ACHN (cell line): ENCODE results near the gene NIPAL3.

Experiments
- DNase-seq: peaks from one replicate; pipeline ENCODE4 v3.0.0-alpha.2; 2015
- in situ Hi-C: cut with HindIII; loops from 2 replicates; pipeline ENCODE4 v1.10.0; 2017; ENCODE audit warnings: low sequenced_read_pairs, low pct_ligation_motif_present, low pct_unique_long_range_greater_than_20kb

The NIPAL3 gene

DNA sequence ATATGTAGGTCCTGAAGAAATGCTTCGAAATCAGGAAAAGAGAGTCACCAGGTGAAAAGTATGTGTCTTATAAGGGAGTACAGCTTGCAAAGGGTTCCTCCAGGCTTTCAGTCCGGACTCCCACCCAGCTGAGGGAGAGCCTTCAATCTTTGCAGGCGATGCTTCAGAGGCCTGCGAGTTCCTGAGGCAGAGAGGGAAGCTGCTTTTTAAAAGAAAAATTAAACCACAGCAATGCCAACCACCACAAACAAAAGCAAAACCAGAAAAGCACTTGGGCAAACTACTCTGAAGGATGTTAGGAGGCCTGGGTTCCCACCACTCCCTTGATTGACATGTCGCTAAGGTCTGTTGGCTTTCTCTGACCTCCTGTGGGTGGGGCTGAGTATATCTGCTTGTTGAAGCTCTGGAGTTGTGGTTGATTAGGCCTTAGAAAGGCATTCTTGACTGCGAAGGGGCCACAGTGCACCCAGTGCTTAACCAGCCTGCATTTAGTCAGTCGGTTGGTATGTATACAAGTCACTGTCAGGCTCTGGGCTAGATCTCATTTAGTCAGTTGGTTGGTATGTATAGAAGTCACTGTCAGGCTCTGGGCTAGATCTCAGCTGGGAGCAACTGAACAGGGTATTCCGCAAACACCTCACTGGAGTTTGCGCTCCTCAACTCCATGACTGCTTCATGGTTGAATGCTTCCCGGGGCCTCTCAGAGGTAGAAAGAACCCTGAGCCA lies 1.2 kb downstream of the NIPAL3 start:
- peak; percentile 78 for DNase-seq
- in situ Hi-C loops: no loop called here

GRCh38 chr1:24417681-24418080 lies 2.1 kb downstream of the NIPAL3 start:
- in situ Hi-C loops: no loop called here
- DNase-seq: no peak

DNA sequence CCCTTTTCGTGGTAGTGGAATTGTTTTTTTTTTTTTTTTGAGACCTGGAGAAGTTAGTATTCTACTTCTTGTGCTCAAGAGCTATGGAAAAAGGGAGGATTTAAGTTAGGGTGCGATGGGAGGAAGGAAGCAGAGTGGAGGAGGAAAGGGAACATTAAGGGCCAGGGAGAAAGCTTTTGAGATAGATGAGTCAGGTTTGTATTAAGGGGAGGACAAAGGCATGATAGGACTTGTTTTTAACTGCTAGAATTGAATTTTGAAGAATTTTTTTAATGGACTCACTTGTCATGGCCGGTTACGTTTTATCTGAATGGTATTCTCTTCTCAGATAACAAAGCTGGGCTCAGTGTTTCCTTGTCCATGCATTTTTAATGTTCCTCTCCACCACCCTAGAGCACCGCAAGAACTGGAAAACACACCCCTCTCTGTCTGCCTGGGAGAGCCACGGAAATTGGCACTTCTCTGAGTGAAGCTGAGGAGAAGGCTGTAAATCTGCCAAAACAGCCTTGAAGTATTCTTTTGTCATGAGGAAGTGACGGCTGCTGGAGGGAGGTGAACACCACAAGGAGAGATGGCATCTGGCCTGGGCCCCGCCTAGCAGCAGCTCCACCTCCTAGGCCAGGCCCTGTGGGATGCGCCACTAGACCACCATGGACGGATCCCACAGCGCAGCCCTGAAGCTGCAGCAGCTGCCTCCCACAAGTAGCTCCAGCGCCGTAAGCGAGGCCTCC lies 3.5 kb downstream of the NIPAL3 start:
- DNase-seq: no peak
- in situ Hi-C loops: no loop called here

GRCh38 chr1:24420547-24420946 lies 4.9 kb downstream of the NIPAL3 start:
- in situ Hi-C loops: no loop called here
- DNase-seq: no peak

- in situ Hi-C loops: no loop called here
- DNase-seq: no peak
These were observed 5.9 kb downstream of the NIPAL3 start for GRCh38 chr1:24421502-24421901.

DNA sequence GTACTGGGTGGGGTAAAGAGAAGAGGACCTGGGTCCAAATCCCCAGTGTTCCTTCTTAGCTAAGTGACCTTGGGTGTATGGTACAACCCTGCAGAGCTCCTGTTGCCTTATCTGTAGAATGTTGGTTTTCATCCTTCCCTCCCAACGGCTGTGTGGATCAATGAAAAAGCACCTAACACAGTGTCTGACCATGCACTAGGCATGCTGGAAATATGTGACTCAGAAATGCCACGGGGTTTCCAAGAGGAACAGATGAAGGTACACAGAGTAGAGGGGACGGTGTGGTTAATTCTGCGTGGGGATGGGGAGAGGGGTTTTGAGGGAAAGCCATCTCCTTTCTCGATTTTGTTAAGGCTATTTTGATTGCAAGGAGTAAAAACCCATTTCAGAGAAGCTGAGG lies 8.6 kb downstream of the NIPAL3 start:
- in situ Hi-C loops: no loop called here
- no peak for DNase-seq

DNA sequence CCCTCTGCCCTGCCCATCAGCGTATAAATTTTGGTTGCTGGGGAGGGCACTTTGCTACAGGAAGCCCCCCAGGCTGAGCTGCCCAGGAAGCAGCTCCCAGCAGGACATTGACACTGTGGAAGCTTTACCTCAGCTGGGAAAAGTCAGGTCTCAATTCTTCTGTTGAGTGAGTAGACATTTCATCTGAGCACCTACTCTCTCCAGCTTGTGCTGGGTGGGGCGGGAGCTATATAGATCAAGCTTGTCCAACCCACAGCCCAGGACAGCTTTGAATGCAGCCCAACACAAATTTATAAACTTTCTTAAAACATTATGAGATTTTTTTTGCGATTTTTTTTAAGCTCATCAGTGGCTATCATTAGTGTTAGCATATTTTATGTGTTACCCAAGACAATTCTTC lies 9.4 kb downstream of the NIPAL3 start:
- no peak for DNase-seq
- in situ Hi-C loops: no loop called here

- in situ Hi-C loops: no loop called here
- no peak for DNase-seq
These were observed 9.8 kb downstream of the NIPAL3 start for GRCh38 chr1:24425441-24425840.

DNA sequence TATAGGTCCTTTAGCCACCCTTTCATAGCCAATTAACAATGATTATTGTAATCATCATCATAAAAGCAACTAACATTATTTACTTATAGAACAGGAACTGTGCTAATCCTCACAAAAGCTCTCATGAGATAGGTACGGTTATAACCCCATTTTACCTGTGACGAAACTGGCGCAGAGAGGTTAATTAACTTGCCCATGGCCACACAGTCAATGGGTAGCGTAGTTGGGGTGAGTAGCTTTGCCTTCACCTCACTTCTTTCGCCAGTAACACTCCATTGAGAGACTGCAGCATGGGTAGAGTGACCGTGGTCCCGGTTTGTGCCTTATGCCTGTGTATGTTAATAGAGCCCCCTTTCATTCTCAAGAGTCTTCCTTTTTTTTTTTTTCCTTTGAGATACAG lies 10.3 kb downstream of the NIPAL3 start:
- DNase-seq: no peak
- in situ Hi-C loops: no loop called here

- in situ Hi-C loops: no loop called here
- DNase-seq: no peak
These were observed 11.3 kb downstream of the NIPAL3 start for GRCh38 chr1:24426744-24427544.

- in situ Hi-C loops: no loop called here
- no peak for DNase-seq
These were observed 11.9 kb downstream of the NIPAL3 start for GRCh38 chr1:24427545-24427862.

GRCh38 chr1:24435782-24436365 lies 20.3 kb downstream of the NIPAL3 start:
- in situ Hi-C loops: no loop called here
- no peak for DNase-seq

DNA sequence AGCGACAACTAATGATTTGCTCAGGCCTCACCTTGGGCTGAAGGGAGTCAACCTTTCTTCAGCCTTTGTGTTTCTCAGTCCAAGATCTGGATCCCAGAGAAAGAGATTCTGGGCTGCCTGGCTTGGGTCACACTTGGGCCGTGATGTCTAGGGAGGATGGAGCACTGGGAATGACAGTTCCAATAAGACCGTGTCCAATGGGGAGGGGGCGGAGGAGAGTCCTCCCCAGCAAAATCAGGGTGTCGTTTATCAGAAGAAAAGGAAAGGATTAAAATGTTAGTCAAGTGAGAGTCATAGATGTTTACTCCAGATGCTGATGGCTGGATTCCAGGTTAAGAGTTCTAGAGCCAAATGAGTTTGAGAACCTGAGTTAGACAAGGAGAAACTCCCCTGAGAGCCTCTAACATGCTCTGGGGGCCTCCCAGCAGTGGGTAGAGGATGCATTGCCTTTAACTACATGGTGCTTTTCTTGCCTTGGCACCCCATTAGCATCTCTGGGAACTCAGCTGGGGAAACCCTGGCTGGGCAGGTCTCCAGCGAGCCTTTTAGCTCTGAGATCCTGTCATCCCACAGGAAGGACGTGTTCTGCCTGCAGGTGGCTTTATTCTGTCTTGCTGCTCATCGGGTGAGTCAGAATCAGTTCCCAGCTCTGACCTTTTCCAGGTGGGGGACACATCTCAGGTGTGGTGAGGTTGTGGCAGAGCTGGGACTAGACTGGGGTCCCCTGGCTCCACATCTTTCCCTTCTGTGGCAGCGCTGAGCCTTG lies 22.2 kb downstream of the NIPAL3 start:
- no peak for DNase-seq
- in situ Hi-C loops: no loop called here

DNA sequence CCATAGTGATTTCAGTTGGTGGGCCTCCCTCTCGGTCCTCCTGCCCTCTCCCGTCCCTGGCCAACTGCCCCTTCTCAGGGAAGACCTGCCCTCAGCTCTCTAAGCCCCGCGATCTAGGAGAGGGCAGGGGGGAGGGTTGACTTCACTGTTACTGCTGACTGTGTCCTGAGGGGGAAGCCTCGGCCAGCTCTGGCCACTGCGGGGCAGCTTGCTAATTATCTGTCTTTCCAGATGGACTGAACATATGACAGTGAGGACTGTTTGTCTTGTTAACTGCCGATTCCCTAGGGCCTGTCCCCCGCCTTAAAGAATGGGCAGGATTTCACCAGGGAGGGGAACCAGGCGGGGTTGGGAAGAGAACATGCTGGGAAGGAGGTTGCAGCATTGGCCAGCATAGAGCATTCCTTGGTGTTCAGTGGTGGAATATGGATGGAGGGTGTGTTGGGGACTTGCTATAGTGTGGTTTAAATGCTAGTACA lies 22.9 kb downstream of the NIPAL3 start:
- in situ Hi-C loops: no loop called here
- no peak for DNase-seq

GRCh38 chr1:24440436-24440835 lies 24.8 kb downstream of the NIPAL3 start:
- DNase-seq: no peak
- in situ Hi-C loops: no loop called here

DNA sequence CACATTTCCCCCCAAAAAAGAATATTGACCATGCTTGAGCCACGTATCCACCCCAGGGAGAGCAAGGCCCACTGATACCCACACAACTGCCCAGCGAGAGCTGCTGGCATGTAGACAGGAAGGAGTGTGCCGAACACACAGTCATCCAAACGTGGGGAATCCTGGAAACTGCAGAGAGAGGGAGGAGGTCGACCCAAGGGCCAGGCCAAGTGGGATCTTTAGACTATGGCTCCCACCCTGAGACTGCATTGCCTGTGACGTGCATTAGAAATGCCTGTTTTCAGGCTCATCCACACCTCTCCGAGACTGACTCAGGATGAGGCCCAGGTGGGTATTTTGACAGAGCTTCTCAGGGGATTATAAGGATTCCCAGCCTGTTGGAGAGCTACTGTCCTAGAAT lies 25.9 kb downstream of the NIPAL3 start:
- DNase-seq: no peak
- in situ Hi-C loops: no loop called here

DNA sequence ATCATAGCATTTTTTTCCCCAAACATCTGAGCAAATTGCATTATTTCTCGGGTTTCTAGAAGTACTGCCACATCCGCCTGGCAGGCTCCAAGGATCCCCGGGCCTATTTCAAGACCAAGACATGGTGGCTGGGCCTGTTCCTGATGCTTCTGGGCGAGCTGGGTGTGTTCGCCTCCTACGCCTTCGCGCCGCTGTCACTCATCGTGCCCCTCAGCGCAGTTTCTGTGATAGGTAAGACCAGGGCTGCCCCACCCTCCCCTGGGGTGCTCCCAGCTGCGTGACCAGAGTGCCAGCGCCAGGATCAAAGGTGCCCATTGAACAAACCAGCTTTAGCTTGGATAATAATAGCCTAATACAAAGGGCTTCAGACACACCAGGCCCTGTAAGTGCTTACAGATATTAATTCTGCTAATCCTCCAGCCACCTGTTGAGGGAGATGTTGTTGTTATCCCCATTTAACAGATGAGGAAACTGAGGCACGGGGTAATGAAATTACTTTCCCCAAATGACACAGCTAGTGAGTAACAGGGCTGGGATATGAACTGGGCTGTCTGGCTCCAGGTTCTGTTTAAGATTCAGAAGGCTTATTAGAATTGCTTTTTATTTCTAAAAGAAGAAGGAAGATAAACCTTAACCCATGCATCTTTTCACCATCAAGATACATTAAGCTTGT lies 26.5 kb downstream of the NIPAL3 start:
- no peak for DNase-seq

GRCh38 chr1:24442764-24443163 lies 27.2 kb downstream of the NIPAL3 start:
- DNase-seq: no peak
- in situ Hi-C loops: no loop called here

More for the DNA sequence above, 26.5 kb downstream of the NIPAL3 start:
- in situ Hi-C loops: no loop called here
